ENCODE measurements around the gene TMEM174. TPM values are rescaled to one million over a fixed set of nuclear protein-coding genes. Genes with fewer than 3 reads are reported as not detected.
A peak's percentile ranks its signal among the peaks of the same experiment; 100 is the strongest.
"Not testable (repeated sequence)": the region's sequence is repeated elsewhere in the genome, so short reads cannot be mapped to it uniquely, and the experiment has no call there.

Gene TMEM174
- total and polyA plus RNA-seq, 9 donors = 0.08 to 0.43 TPM; not detected in 7

GRCh38 chr5:73218552-73219171, 45.7 kb downstream of the TMEM174 start:
- Histone ChIP-seq H3K36me3 (ENCODE audit: control insufficient read depth, insufficient read depth, low read length) (no peaks in the 10 kb centered on the region), H3K27ac (ENCODE audit: low read length) (no peak overlapping the region), H3K27me3 (ENCODE audit: control insufficient read depth, insufficient read depth, low read length) (peaks cover 62% of the 10 kb centered on the region), H3K4me3 (ENCODE audit: low read length) (no peak overlapping the region), H3K9me3 (replicated peaks; ENCODE audit: control insufficient read depth, low read depth, low read length) (no peaks in the 10 kb centered on the region), H3K4me1 (ENCODE audit: control insufficient read depth, insufficient read depth, low read length) (peaks cover 15% of the 10 kb centered on the region)
- WGBS (ENCODE audit: insufficient coverage) = 100% methylated on average over 1 of the region's 4 CpGs
- DNase-seq = peak; percentile 34

GRCh38 chr5:73219336-73219735, 46.3 kb downstream of the TMEM174 start:
- not testable (repeated sequence) for H3K4me3 ChIP-seq (ENCODE audit: low read length)
- peaks cover 57% of the 10 kb centered on the region for H3K27me3 ChIP-seq (ENCODE audit: control insufficient read depth, insufficient read depth, low read length)

GRCh38 chr5:73221161-73221560, 48.2 kb downstream of the TMEM174 start:
- no peaks in the 10 kb centered on the region for H3K9me3 ChIP-seq (replicated peaks; ENCODE audit: control insufficient read depth, low read depth, low read length)
- WGBS (ENCODE audit: insufficient coverage) = no CpG with 5 or more reads among the region's 1 CpG
- H3K4me3 ChIP-seq (ENCODE audit: low read length) = no peak overlapping the region
- peaks cover 46% of the 10 kb centered on the region for H3K27me3 ChIP-seq (ENCODE audit: control insufficient read depth, insufficient read depth, low read length)
- H3K4me1 ChIP-seq (ENCODE audit: control insufficient read depth, insufficient read depth, low read length) = peaks cover 4% of the 10 kb centered on the region
- H3K27ac ChIP-seq (ENCODE audit: low read length) = no peak overlapping the region
- no peak for DNase-seq
- no peaks in the 10 kb centered on the region for H3K36me3 ChIP-seq (ENCODE audit: control insufficient read depth, insufficient read depth, low read length)

More at GRCh38 chr5:73219336-73219735, 46.3 kb downstream of the TMEM174 start:
- peaks cover 11% of the 10 kb centered on the region for H3K4me1 ChIP-seq (ENCODE audit: control insufficient read depth, insufficient read depth, low read length)
- DNase-seq; H3K36me3 ChIP-seq (ENCODE audit: control insufficient read depth, insufficient read depth, low read length); H3K9me3 ChIP-seq (replicated peaks; ENCODE audit: control insufficient read depth, low read depth, low read length); H3K27ac ChIP-seq (ENCODE audit: low read length): not testable (repeated sequence)
- no CpG with 5 or more reads among the region's 3 CpGs for WGBS (ENCODE audit: insufficient coverage)

GRCh38 chr5:73221726-73222125, 48.7 kb downstream of the TMEM174 start:
- Histone ChIP-seq H3K27me3 (ENCODE audit: control insufficient read depth, insufficient read depth, low read length) (peaks cover 41% of the 10 kb centered on the region), H3K9me3 (replicated peaks; ENCODE audit: control insufficient read depth, low read depth, low read length) (no peaks in the 10 kb centered on the region), H3K36me3 (ENCODE audit: control insufficient read depth, insufficient read depth, low read length) (no peaks in the 10 kb centered on the region), H3K4me3 (ENCODE audit: low read length) (no peak overlapping the region), H3K27ac (ENCODE audit: low read length) (no peak overlapping the region), H3K4me1 (ENCODE audit: control insufficient read depth, insufficient read depth, low read length) (no peaks in the 10 kb centered on the region)
- DNase-seq = no peak

GRCh38 chr5:73222173-73222572, 49.2 kb downstream of the TMEM174 start:
- Histone ChIP-seq H3K4me3 (ENCODE audit: low read length) (no peak overlapping the region), H3K9me3 (replicated peaks; ENCODE audit: control insufficient read depth, low read depth, low read length) (no peaks in the 10 kb centered on the region), H3K27ac (ENCODE audit: low read length) (no peak overlapping the region), H3K36me3 (ENCODE audit: control insufficient read depth, insufficient read depth, low read length) (no peaks in the 10 kb centered on the region), H3K4me1 (ENCODE audit: control insufficient read depth, insufficient read depth, low read length) (no peaks in the 10 kb centered on the region), H3K27me3 (ENCODE audit: control insufficient read depth, insufficient read depth, low read length) (peaks cover 37% of the 10 kb centered on the region)
- DNase-seq = no peak
- WGBS (ENCODE audit: insufficient coverage) = 14% methylated on average over 1 of the region's 4 CpGs

Other genes with a start within 250 kb of the TMEM174 start
- 18.4 TPM for gene FCHO2, start 217.2 kb upstream of the TMEM174 start, total RNA-seq
- 10 to 100 TPM; 13.1 to 20.1 (median 16.9) TPM for gene FCHO2, start 217.2 kb upstream of the TMEM174 start, polyA plus RNA-seq (ENCODE audit: insufficient read depth in 1 of 8, insufficient read length in 8 of 8, low replicate concordance in 1 of 8)
- 0.71 TPM for gene TMEM171, start 52.6 kb upstream of the TMEM174 start, total RNA-seq
- gene TMEM171, start 52.6 kb upstream of the TMEM174 start, polyA plus RNA-seq (ENCODE audit: insufficient read depth in 1 of 8, insufficient read length in 8 of 8, low replicate concordance in 1 of 8) = 1 to 10 TPM in 1 of 8 donors, under 1 TPM in 7; 0.60 to 2.1 (median 0.84) TPM

Data from muscle of leg (tissue), 11 donors.